Transverse colon (tissue), 4 donors: ENCODE measurements around the gene CALN1. TPM values are rescaled to one million over a fixed set of nuclear protein-coding genes. Genes with fewer than 3 reads are reported as not detected.

Experiments used
- DNase-seq: peaks from one replicate; pipeline ENCODE4 v3.0.0-alpha.2; 2019
- H3K27ac ChIP-seq, 4 donors: fragments of 200-600 bp; sonication (generic); 2 replicates each; pipeline ENCODE4 v1.5.1; 2016 to 2018; ENCODE audit warnings: inconsistent platforms in 4 of 4
- H3K27me3 ChIP-seq: fragments of 200-600 bp; sonication (generic); 2 replicates; pipeline ENCODE4 v1.5.1; 2017; ENCODE audit warnings: inconsistent platforms
- H3K36me3 ChIP-seq, 4 donors: fragments of 200-600 bp; sonication (generic); 2 replicates each; pipeline ENCODE4 v1.5.1; 2017 to 2019; ENCODE audit warnings: inconsistent platforms in 4 of 4
- H3K4me1 ChIP-seq, 4 donors: fragments of 200-600 bp; sonication (generic); 2 replicates each; pipeline ENCODE4 v1.5.1; 2017 to 2020; ENCODE audit warnings: inconsistent platforms in 4 of 4
- H3K4me3 ChIP-seq, 4 donors: fragments of 200-600 bp; sonication (generic); 1 replicate in 1 of 4; 2 replicates in 3 of 4; pipeline versions ENCODE4 v1.5.1 to v1.6.1; 2017 to 2019; ENCODE audit warnings: inconsistent platforms in 4 of 4
- H3K9me3 ChIP-seq, 2 donors: fragments of 200-600 bp; sonication (generic); 2 replicates each; pipeline ENCODE4 v1.5.1; 2017 to 2019; ENCODE audit warnings: inconsistent platforms in 2 of 2
- EP300 ChIP-seq: sonication (generic); formaldehyde crosslinking; IDR thresholded peaks from one replicate; pipeline ENCODE4 v1.6.1; 2017; ENCODE audit warnings: antibody characterized with exemption, low read depth
- POLR2A ChIP-seq: fragments of 450-650 bp; IDR thresholded peaks from one replicate; pipeline ENCODE4 v1.6.1; 2016; ENCODE audit warnings: antibody characterized with exemption, mild to moderate bottlenecking, moderate library complexity
- POLR2AphosphoS5 ChIP-seq, 3 donors: sonication (generic); formaldehyde crosslinking; IDR thresholded peaks; one replicate each; pipeline ENCODE4 v1.6.1; 2016; ENCODE audit warnings: antibody characterized with exemption in 3 of 3
- WGBS, 2 donors: methylation state at CpG; one replicate each; pipeline ENCODE4 v1.1.5; 2018; ENCODE audit warnings: low coverage in 1 of 2; 5-methylcytosine and 5-hydroxymethylcytosine counted together
- in situ Hi-C, 4 donors: fragments of 200-750 bp; cut with MboI; loops; one replicate each; pipeline versions ENCODE4 v1.15.0 to v1.15.1; 2017; ENCODE audit warnings: low sequenced_read_pairs in 3 of 4, low pct_ligation_motif_present in 1 of 4, low pct_unique_long_range_greater_than_20kb in 1 of 4
- intact Hi-C: fragments of 100-400 bp; cut with DNase I; formaldehyde crosslinking; loops from one replicate; pipeline ENCODE4 v1.15.1; 2023; ENCODE audit warnings: low total_unique reads
- total RNA-seq, 4 donors: library from RNA; depleted of rRNA; stranded (reverse); fragments of >200 nt; gene quantifications; one replicate each; pipeline ENCODE4 v1.1.0, GENCODE V29; 2016
- TF ChIP-seq, protein P1 (sequence below), 5 experiments: fragments of 200-600 bp in 3 of 5; fragments of 450-650 bp in 2 of 5; sonication (generic) in 3 of 5; IDR thresholded peaks; 1 replicate in 2 of 5; 2 replicates in 3 of 5; pipeline ENCODE4 v1.5.1; 2016 to 2017; ENCODE audit warnings: antibody characterized with exemption in 5 of 5, inconsistent platforms in 3 of 5, mild to moderate bottlenecking in 2 of 5, moderate library complexity in 1 of 5

CALN1 gene
- total RNA-seq, 4 donors from 2014 or later, result not detected

GRCh38 chr7:71976645-71977044 is 435.5 kb downstream of the CALN1 start:
- Histone ChIP-seq H3K9me3 (no peaks in the 10 kb centered on the region), H3K36me3 (no peaks in the 10 kb centered on the region), H3K27ac (no peak overlapping the region), H3K4me1 (no peaks in the 10 kb centered on the region), H3K4me3 (no peak overlapping the region), H3K27me3 (no peaks in the 10 kb centered on the region)
- TF ChIP-seq POLR2A (no peak), EP300 (no peak), POLR2AphosphoS5 (IDR thresholded peaks at IDR 0.05) (no peak)
- TF ChIP-seq, protein P1, sequence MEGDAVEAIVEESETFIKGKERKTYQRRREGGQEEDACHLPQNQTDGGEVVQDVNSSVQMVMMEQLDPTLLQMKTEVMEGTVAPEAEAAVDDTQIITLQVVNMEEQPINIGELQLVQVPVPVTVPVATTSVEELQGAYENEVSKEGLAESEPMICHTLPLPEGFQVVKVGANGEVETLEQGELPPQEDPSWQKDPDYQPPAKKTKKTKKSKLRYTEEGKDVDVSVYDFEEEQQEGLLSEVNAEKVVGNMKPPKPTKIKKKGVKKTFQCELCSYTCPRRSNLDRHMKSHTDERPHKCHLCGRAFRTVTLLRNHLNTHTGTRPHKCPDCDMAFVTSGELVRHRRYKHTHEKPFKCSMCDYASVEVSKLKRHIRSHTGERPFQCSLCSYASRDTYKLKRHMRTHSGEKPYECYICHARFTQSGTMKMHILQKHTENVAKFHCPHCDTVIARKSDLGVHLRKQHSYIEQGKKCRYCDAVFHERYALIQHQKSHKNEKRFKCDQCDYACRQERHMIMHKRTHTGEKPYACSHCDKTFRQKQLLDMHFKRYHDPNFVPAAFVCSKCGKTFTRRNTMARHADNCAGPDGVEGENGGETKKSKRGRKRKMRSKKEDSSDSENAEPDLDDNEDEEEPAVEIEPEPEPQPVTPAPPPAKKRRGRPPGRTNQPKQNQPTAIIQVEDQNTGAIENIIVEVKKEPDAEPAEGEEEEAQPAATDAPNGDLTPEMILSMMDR (IDR thresholded peaks at IDR 0.05), result no peak
- no peak for DNase-seq
- intact Hi-C loops (no loop called here), in situ Hi-C loops (no loop called here)
- WGBS, 2 donors, result 51 to 74% methylated on average over 7 of the region's 7 CpGs

GRCh38 chr7:71974611-71975010 is 437.5 kb downstream of the CALN1 start:
- TF ChIP-seq EP300, result no peak
- TF ChIP-seq, protein P1 (IDR thresholded peaks at IDR 0.05), result no peak
- TF ChIP-seq POLR2A, result no peak
- no peak for TF ChIP-seq POLR2AphosphoS5 (IDR thresholded peaks at IDR 0.05)
- in situ Hi-C loops (no loop called here), intact Hi-C loops (no loop called here)
- Histone ChIP-seq H3K27me3 (no peaks in the 10 kb centered on the region), H3K36me3 (no peaks in the 10 kb centered on the region), H3K4me3 (no peak overlapping the region), H3K4me1 (no peaks in the 10 kb centered on the region), H3K9me3 (no peaks in the 10 kb centered on the region), H3K27ac (no peak overlapping the region)
- DNase-seq, result no peak
- 81% methylated on average over 7 of the region's 7 CpGs; no CpG with 5 or more reads in 1 of the 2 donors for WGBS, 2 donors

DNA sequence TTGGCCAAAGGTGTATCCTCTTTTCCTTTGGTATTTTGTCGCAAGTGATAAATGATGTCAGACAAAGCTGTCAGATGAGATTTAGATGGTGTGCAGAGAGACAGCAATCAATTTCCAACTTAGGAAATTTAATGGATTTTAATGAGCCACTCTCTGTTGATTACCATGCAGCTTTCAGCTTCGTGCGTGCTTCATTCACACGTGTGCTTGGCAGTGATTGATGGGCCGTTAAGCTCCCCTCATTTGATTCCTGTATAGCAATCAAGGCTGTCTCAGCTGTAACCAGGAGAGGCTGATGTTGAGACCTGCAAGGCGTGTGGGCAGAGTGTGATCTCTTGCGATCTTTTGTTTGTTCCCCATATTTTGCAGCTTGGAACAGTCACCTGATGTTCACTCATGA is 439.6 kb downstream of the CALN1 start:
- Histone ChIP-seq H3K36me3 (no peaks in the 10 kb centered on the region), H3K27me3 (no peaks in the 10 kb centered on the region), H3K27ac (no peak overlapping the region), H3K4me1 (no peaks in the 10 kb centered on the region), H3K4me3 (no peak overlapping the region), H3K9me3 (no peaks in the 10 kb centered on the region)
- no peak for DNase-seq
- TF ChIP-seq, protein P1 (IDR thresholded peaks at IDR 0.05), result no peak
- TF ChIP-seq POLR2AphosphoS5 (IDR thresholded peaks at IDR 0.05), result no peak
- in situ Hi-C loops, result no loop called here
- intact Hi-C loops, result no loop called here
- WGBS, 2 donors, result 58 to 75% methylated on average over 1 to 7 of the region's 7 CpGs

- Histone ChIP-seq H3K4me3 (no peak overlapping the region), H3K4me1 (no peaks in the 10 kb centered on the region), H3K9me3 (no peaks in the 10 kb centered on the region), H3K36me3 (no peaks in the 10 kb centered on the region), H3K27me3 (no peaks in the 10 kb centered on the region), H3K27ac (no peak overlapping the region)
- no peak for DNase-seq
- WGBS, 2 donors, result 48 to 70% methylated on average over 3 of the region's 3 CpGs
- intact Hi-C loops, result no loop called here
- in situ Hi-C loops, result no loop called here
- TF ChIP-seq POLR2A, result no peak
- no peak for TF ChIP-seq POLR2AphosphoS5 (IDR thresholded peaks at IDR 0.05)
- TF ChIP-seq, protein P1 (IDR thresholded peaks at IDR 0.05), result no peak
- no peak for TF ChIP-seq EP300
Observed at GRCh38 chr7:71970725-71971124, 441.4 kb downstream of the CALN1 start.
